GM21825 (cell line): ENCODE measurements around the gene BCORL1.
A peak's percentile ranks its signal among the peaks of the same experiment; 100 is the strongest.

ENCODE experiments used
- ATAC-seq: cut with Tn5 transposase; IDR thresholded peaks from one replicate; pipeline ENCODE4 v1.9.1; 2021; ENCODE audit warnings: mild to moderate bottlenecking, moderate library complexity; ENCODE audit not compliant: unreplicated experiment

The BCORL1 gene

GRCh38 chrX:129982300-129983251 is at the start of gene BCORL1:
BCORL1 (plus strand) TSS chrX:129982635; CDS start chrX:130005232, 22,597 bp downstream.
- peak; percentile 87 for ATAC-seq

- peak; percentile 5 for ATAC-seq
Measured at GRCh38 chrX:129932821-129933321, 49.6 kb upstream of the BCORL1 start.

GRCh38 chrX:129933700-129934099 is 48.7 kb upstream of the BCORL1 start:
- ATAC-seq = no peak

GRCh38 chrX:129934461-129934860 is 48.0 kb upstream of the BCORL1 start:
- ATAC-seq = no peak

- no peak for ATAC-seq
Measured at GRCh38 chrX:129934952-129935351, 47.5 kb upstream of the BCORL1 start.

GRCh38 chrX:129938081-129938480 is 44.4 kb upstream of the BCORL1 start:
- no peak for ATAC-seq

GRCh38 chrX:129939986-129940385 is 42.4 kb upstream of the BCORL1 start:
- ATAC-seq = no peak

GRCh38 chrX:129940721-129941120 is 41.7 kb upstream of the BCORL1 start:
- ATAC-seq = no peak

- no peak for ATAC-seq
Measured at GRCh38 chrX:129945131-129945530, 37.3 kb upstream of the BCORL1 start.

- no peak for ATAC-seq
Measured at GRCh38 chrX:129953334-129953648, 29.1 kb upstream of the BCORL1 start.

- no peak for ATAC-seq
Measured at GRCh38 chrX:129953881-129954280, 28.6 kb upstream of the BCORL1 start.

- ATAC-seq = no peak
Measured at GRCh38 chrX:129954804-129955203, 27.6 kb upstream of the BCORL1 start.

- ATAC-seq = no peak
Measured at GRCh38 chrX:129955682-129956081, 26.8 kb upstream of the BCORL1 start.

- no peak for ATAC-seq
Measured at GRCh38 chrX:129956145-129956544, 26.3 kb upstream of the BCORL1 start.

GRCh38 chrX:129956765-129957164 is 25.7 kb upstream of the BCORL1 start:
- ATAC-seq = no peak

GRCh38 chrX:129957241-129958082 is 25.0 kb upstream of the BCORL1 start:
- peak; percentile 64 for ATAC-seq

- ATAC-seq = no peak
Measured at GRCh38 chrX:129958083-129958465, 24.4 kb upstream of the BCORL1 start.

GRCh38 chrX:129958814-129959492 is 23.5 kb upstream of the BCORL1 start:
- no peak for ATAC-seq

- ATAC-seq = no peak
Measured at GRCh38 chrX:129959493-129959832, 23.0 kb upstream of the BCORL1 start.

GRCh38 chrX:129961180-129962083 is 21.0 kb upstream of the BCORL1 start:
- ATAC-seq = peak; percentile 89
